Skeletal muscle satellite cell (primary cell): Measurements from ENCODE around the gene NDUFV2.

ENCODE experiments used
- H3K27me3 ChIP-seq: 2 replicates; pipeline ENCODE4 v1.7.0; 2013; ENCODE audit warnings: low read length; ENCODE audit not compliant: control insufficient read depth, insufficient read depth
- H3K36me3 ChIP-seq: 2 replicates; pipeline ENCODE4 v1.7.0; 2013; ENCODE audit warnings: mild to moderate bottlenecking, control low read depth, low read length; ENCODE audit not compliant: insufficient read depth
- H3K4me1 ChIP-seq: 2 replicates; pipeline ENCODE4 v1.7.0; 2013; ENCODE audit warnings: low read length; ENCODE audit not compliant: control insufficient read depth, insufficient read depth
- H3K4me2 ChIP-seq: 2 replicates; pipeline ENCODE4 v1.7.0; 2013; ENCODE audit warnings: mild to moderate bottlenecking, low read length
- H3K4me3 ChIP-seq: 2 replicates; pipeline ENCODE4 v1.7.0; 2013; ENCODE audit warnings: low read length
- H3K9ac ChIP-seq: 2 replicates; pipeline ENCODE4 v1.7.0; 2013; ENCODE audit warnings: mild to moderate bottlenecking, low read depth, low read length, moderate library complexity
- H3K9me3 ChIP-seq: replicated peaks from 2 replicates; pipeline ENCODE4 v1.7.0; 2013; ENCODE audit warnings: mild to moderate bottlenecking, control low read depth, low read length

NDUFV2 gene

DNA sequence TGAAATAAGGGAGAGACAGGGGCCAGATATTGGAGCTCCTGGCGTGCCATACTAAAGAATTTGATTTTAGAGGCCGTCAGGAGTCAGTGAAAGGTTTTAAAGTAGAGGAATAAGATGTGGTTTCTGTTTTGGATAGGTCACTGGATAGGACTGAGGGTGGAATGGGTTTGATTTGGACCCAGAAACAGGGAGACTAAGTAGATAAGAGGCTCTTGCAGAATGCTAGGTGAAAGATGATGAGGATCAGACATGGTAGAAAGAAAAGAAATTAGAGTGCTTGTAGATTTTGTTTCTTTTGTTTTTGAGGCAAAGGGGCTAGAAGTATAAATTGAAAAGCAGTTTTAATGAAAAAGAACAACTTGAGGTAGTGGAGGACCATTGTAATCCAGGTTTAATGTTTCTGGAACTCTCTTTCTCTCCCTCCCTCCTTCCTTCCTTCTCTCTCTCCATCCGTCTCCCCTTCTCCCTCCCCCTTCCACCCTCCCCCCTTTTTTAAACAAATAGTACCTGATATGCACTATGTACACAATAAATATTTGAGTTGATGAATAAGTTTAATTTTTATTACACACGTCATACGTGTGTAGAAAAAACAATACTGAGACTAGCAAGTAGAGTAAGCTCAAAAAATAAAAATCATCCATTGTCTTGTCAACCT lies 1.9 kb downstream of the NDUFV2 start:
- Histone ChIP-seq H3K4me2 (peak overlapping the region; percentile 89), H3K4me3 (peak overlapping the region; percentile 81), H3K9me3 (no peaks in the 10 kb centered on the region), H3K27me3 (no peaks in the 10 kb centered on the region), H3K36me3 (no peaks in the 10 kb centered on the region), H3K9ac (peak overlapping the region; percentile 96), H3K4me1 (peaks cover 54% of the 10 kb centered on the region)

DNA sequence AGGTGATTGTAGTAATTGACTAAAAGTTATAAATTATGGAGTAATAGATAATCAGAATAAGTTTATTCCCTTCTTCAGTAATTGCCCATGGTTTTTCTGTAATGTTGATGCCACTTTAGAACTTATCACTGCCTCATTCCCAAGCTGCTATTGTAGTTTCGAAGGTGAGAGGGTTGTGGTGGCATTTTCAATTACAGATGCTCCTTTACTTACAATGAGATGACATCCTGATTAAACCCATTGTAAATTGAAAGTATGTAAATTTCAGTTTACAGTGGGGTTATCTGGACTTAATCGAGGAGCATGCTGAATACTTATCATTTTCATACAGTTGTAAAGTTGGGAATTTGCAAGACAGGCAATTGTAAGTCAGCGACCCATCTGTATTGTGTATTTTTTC lies 2.9 kb downstream of the NDUFV2 start:
- peak overlapping the region; percentile 89 for H3K4me2 ChIP-seq
- H3K4me1 ChIP-seq = peaks cover 64% of the 10 kb centered on the region
- H3K27me3 ChIP-seq = no peaks in the 10 kb centered on the region
- H3K9ac ChIP-seq = peak overlapping the region; percentile 96
- peak overlapping the region; percentile 81 for H3K4me3 ChIP-seq
- no peaks in the 10 kb centered on the region for H3K9me3 ChIP-seq
- H3K36me3 ChIP-seq = no peaks in the 10 kb centered on the region

DNA sequence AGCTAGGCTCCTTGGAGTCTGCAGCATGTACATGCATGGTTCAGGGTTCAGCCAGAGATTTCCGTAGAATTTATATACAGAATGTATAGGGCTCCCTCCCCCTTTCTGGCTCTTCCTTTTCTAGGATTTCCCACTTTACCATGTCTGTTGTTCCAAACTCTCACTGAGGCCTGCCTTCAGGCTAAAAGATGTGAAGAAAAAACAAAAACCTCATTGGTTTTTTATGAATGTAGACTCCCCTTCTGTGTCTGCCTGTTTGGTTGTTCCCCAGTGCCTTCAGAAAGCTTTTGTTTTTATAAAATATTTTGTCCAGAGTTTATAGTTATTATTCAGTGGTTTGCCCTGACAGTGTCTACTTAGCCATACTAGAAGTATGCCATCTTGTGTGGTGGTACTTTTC lies 3.6 kb downstream of the NDUFV2 start:
- Histone ChIP-seq H3K9me3 (no peaks in the 10 kb centered on the region), H3K9ac (peak overlapping the region; percentile 96), H3K4me2 (peak overlapping the region; percentile 89), H3K4me1 (peaks cover 63% of the 10 kb centered on the region), H3K4me3 (peak overlapping the region; percentile 81), H3K36me3 (peaks cover 3% of the 10 kb centered on the region), H3K27me3 (no peaks in the 10 kb centered on the region)

DNA sequence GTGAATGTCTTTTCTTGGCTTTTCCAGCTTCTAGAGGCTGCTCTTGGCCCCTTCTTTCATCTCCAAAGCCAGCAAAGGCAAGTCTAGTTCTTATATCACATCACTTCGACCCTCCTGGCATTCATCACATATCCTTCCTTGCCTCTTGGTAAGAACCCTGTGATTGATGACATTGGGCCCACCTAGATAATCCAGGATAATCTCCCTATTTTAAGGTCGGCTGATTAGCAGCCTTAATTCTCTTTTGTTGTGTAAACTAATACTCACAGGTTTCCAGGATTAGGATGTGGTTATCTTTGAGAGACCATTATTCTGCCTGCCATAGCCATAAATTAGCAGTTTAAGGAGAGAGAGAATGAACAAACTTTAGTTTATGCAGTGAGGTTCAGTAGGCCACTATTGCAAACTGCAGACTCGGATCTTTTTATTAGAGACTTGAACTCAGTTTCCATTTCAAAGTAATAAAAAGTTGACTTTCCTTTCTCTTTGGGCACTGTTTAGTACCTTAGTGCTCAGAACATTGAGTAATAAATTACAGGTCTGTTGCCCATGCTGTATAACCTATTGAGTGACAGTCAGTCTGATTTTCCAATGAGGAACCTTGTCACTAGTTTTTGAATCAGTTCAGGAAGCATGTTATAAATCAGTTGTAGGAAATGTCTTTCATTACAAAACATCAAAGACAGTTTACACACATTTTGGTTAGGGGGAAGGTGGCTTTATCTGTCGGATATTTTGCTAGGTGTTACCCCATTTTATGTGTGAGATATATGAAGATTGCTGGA lies 4.5 kb downstream of the NDUFV2 start:
- peaks cover 7% of the 10 kb centered on the region for H3K36me3 ChIP-seq
- peak overlapping the region; percentile 5 for H3K9ac ChIP-seq
- peak overlapping the region; percentile 89 for H3K4me2 ChIP-seq
- H3K4me1 ChIP-seq = peaks cover 58% of the 10 kb centered on the region
- peak overlapping the region; percentile 81 for H3K4me3 ChIP-seq
- H3K9me3 ChIP-seq = no peaks in the 10 kb centered on the region
- no peaks in the 10 kb centered on the region for H3K27me3 ChIP-seq

DNA sequence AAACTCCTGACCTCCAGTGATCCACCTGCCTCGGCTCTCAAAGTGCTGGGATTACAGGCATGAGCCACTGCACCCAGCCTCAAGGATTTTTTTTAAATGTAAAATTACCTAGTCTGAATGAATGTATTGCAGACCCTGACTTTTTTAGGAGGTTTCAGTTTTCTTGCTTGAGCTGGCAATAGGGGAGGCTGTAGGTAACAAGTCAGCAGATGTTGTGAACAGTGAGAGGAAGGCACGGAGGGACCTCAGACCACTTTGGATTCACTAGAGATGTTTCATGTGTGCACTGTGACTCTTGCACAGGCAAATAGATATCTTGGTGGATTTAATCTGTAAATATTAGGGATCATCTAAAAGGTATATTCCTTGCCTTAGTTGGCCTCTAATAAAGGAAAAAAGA lies 6.4 kb downstream of the NDUFV2 start:
- Histone ChIP-seq H3K9ac (peak overlapping the region; percentile 51), H3K36me3 (peaks cover 9% of the 10 kb centered on the region), H3K27me3 (no peaks in the 10 kb centered on the region), H3K4me1 (peaks cover 69% of the 10 kb centered on the region), H3K4me2 (peak overlapping the region; percentile 53), H3K9me3 (no peaks in the 10 kb centered on the region), H3K4me3 (no peak overlapping the region)

DNA sequence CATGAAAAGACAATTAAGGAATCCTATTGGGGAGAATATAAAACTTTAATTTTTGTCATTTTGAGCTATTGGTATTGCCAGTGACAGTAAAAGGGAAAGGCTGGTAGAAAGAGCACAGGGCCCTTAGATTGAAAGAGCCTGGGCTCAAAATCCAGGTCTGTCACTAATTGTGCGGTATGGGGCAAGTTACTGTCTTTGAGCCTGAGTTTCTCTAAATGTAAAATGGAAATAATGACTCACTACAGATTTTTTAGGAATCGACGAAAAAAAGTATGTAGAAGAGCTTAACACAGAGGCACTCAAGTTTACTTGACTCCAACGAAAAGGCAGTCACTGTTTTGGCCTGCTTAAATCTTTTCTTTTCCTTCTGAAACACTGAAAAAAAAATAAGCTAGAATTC lies 7.0 kb downstream of the NDUFV2 start:
- Histone ChIP-seq H3K4me2 (peak overlapping the region; percentile 53), H3K9ac (peak overlapping the region; percentile 51), H3K4me1 (peaks cover 64% of the 10 kb centered on the region), H3K9me3 (no peaks in the 10 kb centered on the region), H3K27me3 (no peaks in the 10 kb centered on the region), H3K4me3 (no peak overlapping the region), H3K36me3 (peaks cover 9% of the 10 kb centered on the region)

DNA sequence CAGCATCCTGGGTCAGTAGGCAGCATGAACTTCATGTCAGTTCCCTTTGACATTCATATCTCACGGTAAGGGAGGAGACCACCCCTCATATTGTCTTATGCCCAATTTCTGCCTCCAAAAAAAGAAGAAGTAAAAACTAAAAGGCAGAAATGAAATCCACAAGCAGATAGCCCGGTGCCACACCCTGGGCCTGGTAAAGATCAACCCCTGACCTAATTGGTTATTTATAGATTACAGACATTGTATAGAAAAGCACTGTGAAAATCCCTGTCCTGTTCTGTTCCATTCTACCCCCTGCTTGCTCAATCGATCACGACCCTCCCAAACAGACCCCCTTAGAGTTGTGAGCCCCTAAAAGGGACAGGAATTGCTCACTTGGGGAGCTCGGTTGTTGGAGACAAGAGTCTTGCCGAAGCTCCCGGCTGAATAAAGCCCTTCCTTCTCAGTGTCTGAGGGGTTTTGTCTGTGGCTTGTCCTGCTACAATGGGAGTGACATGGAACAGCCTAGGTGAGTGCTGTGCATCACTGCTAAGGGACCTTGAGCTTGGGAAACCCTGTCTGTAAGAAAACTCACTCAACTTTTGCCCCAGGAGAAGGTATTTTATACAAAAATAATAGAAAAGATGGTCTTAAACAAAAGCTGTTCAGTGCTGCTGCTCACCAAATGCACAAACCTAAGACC lies 11.1 kb downstream of the NDUFV2 start:
- H3K4me3 ChIP-seq = no peak overlapping the region
- H3K4me1 ChIP-seq = peaks cover 67% of the 10 kb centered on the region
- no peaks in the 10 kb centered on the region for H3K9me3 ChIP-seq
- H3K36me3 ChIP-seq = peaks cover 15% of the 10 kb centered on the region
- H3K4me2 ChIP-seq = no peak overlapping the region
- no peak overlapping the region for H3K9ac ChIP-seq
- no peaks in the 10 kb centered on the region for H3K27me3 ChIP-seq

DNA sequence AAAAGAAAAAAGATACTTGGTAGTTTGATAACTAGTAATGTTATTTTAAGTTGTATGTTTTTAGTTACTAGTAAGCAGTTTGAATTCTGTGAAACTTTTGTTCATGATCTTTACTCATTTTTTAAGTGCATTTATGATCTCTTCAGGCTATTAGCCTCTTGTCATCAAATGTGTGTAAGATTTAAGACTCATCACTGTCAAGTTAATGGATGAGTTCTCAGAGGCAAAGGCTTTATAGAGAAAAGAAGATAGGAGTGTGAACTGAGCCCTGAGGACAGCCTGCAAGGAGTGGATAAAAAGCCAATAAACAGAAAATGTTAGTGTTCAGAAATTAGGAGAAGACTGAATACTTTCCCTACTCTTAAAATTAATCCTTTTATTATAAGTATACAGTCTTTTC lies 13.5 kb downstream of the NDUFV2 start:
- Histone ChIP-seq H3K4me1 (peaks cover 53% of the 10 kb centered on the region), H3K9me3 (no peaks in the 10 kb centered on the region), H3K4me2 (peak overlapping the region; percentile 28), H3K4me3 (no peak overlapping the region), H3K9ac (peak overlapping the region; percentile 28), H3K36me3 (peaks cover 33% of the 10 kb centered on the region), H3K27me3 (no peaks in the 10 kb centered on the region)

DNA sequence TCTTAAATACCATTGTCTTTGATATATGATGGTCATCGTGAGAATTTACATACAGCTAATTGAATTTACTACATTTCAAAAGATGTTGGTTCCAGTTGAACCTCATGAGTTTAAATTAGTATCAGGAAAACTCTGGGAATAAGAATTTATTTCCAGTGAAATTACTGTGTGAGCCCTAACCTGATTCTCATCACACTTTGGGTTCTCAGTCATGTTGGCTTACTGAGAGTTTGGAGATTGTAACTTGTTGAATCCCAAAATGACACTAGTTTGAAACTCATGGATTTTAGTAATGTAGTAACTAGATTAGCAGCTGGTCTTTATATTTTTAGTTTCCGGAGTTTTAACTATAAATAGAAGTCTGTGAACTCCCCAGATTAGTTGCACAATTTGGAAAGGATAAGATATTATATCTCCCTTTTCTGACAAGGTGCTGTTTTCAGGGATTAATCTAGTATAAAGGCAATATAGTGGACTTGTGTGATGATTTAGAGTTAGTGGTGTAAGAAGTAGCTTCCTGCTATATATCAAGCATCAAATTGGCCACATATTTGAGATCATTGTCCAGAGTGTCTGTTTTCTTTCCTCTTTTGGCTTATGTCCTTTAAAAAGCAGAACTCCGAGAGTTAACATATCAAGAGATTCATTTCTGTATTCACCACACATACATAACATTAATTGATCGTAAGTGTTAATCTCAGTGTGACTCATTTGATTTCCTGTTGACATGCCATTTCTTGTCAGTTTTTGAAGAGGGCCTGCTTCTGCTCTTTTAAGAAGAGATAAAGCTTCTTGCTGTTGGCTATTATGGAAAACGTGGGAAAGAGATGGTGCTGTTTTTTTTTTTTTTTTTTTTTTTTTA lies 15.7 kb downstream of the NDUFV2 start:
- Histone ChIP-seq H3K9ac (peak overlapping the region; percentile 56), H3K36me3 (peaks cover 44% of the 10 kb centered on the region), H3K4me2 (peak overlapping the region; percentile 78), H3K4me1 (peaks cover 49% of the 10 kb centered on the region), H3K9me3 (no peaks in the 10 kb centered on the region), H3K27me3 (no peaks in the 10 kb centered on the region), H3K4me3 (peak overlapping the region; percentile 60)

DNA sequence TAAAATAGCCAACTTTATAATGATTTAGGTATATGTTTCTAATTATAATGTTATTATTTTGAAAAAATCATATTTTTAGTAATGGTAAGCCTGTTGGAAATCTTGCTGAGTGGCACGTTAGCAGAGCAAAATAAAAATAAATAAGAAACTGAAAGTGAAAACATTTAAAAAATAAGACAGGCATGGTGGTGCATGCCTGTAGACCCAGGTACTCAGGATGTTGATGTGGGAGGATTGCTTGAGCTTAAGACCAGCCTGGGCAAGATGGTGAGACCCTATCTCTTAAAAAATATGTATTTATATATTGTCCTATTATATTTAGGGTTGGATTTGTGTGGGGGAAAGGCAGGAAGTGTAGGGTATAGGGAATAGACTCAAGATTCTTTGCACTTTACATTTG lies 18.3 kb downstream of the NDUFV2 start:
- Histone ChIP-seq H3K9ac (no peak overlapping the region), H3K9me3 (no peaks in the 10 kb centered on the region), H3K4me2 (no peak overlapping the region), H3K36me3 (peaks cover 52% of the 10 kb centered on the region), H3K4me3 (no peak overlapping the region), H3K27me3 (no peaks in the 10 kb centered on the region), H3K4me1 (peaks cover 46% of the 10 kb centered on the region)

DNA sequence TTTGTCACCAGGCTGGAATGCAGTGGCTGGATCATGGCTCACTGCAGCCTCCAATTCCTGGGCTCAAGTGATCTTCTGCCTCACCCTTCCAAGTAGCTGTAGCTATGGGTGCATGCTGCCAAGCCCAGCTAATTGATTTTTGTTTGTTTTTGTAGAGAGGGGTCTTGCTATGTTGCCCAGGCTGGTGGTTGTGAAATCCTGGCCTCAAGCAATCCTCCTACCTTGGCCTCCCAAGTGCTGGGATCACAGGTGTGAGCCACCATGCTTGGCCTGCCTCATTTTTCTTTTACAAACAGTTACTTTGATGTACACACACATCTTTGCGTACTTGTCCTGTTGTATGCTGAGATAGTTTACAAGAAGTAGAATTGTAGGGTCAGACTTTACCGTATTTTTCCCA lies 21.0 kb downstream of the NDUFV2 start:
- H3K36me3 ChIP-seq = peaks cover 73% of the 10 kb centered on the region
- H3K4me1 ChIP-seq = peaks cover 20% of the 10 kb centered on the region
- no peaks in the 10 kb centered on the region for H3K9me3 ChIP-seq
- no peak overlapping the region for H3K4me2 ChIP-seq
- H3K4me3 ChIP-seq = no peak overlapping the region
- H3K9ac ChIP-seq = no peak overlapping the region
- H3K27me3 ChIP-seq = no peaks in the 10 kb centered on the region
